Body of pancreas (tissue), 4 donors: ENCODE measurements around the gene TMEM117. TPM values are rescaled to one million over a fixed set of nuclear protein-coding genes. Genes with fewer than 3 reads are reported as not detected.

Experiments used
- ATAC-seq: fragments of 150-250 bp; one replicate; pipeline ENCODE4 v1.9.1; 2016
- DNase-seq, 4 donors: peaks; one replicate each; pipeline ENCODE4 v3.0.0-alpha.2; 2019
- H3K27ac ChIP-seq, 4 donors: fragments of 200-600 bp; sonication (generic); 1 replicate in 3 of 4; 2 replicates in 1 of 4; pipeline versions ENCODE4 v1.5.1 to v1.6.1; 2016 to 2019; ENCODE audit warnings: mild to moderate bottlenecking in 1 of 4, mixed read lengths in 1 of 4, moderate library complexity in 1 of 4
- H3K27me3 ChIP-seq, 2 donors: fragments of 200-600 bp; sonication (generic); one replicate each; pipeline ENCODE4 v1.6.0; 2016; ENCODE audit warnings: mild to moderate bottlenecking in 1 of 2
- H3K36me3 ChIP-seq, 2 donors: fragments of 200-600 bp; sonication (generic); replicated peaks in 1 of 2; 2 replicates each; pipeline ENCODE4 v1.5.1; 2016; ENCODE audit warnings: low read depth in 2 of 2; ENCODE audit not compliant: insufficient read depth in 1 of 2
- H3K4me1 ChIP-seq: fragments of 200-600 bp; sonication (generic); one replicate; pipeline ENCODE4 v1.6.0; 2016
- H3K4me3 ChIP-seq, 2 donors: fragments of 200-600 bp; sonication (generic); 1 replicate in 1 of 2; 2 replicates in 1 of 2; pipeline ENCODE4 v1.5.1; 2016 to 2019
- H3K9me3 ChIP-seq, 3 donors: fragments of 200-600 bp; sonication (generic); 1 replicate in 2 of 3; 2 replicates in 1 of 3; pipeline ENCODE4 v1.5.1; 2016
- POLR2A ChIP-seq, 3 donors: fragments of 450-650 bp; IDR thresholded peaks; one replicate each; pipeline ENCODE4 v1.6.1; 2016; ENCODE audit warnings: antibody characterized with exemption in 3 of 3, mild to moderate bottlenecking in 2 of 3
- WGBS, 2 donors: methylation state at CpG; one replicate each; pipeline ENCODE4 v1.1.5; 2017; 5-methylcytosine and 5-hydroxymethylcytosine counted together
- intact Hi-C: fragments of 100-400 bp; cut with DNase I; formaldehyde crosslinking; loops from one replicate; pipeline ENCODE4 v1.15.1; 2023
- total RNA-seq, 2 donors: library from RNA; depleted of rRNA; stranded (reverse); fragments of >200 nt; gene quantifications; one replicate each; pipeline ENCODE4 v1.1.0, GENCODE V29; 2016
- TF ChIP-seq, protein P1 (sequence below), 7 experiments: fragments of 450-650 bp in 4 of 7; fragments of 200-600 bp in 3 of 7; sonication (generic) in 3 of 7; IDR thresholded peaks; one replicate each; pipeline ENCODE4 v1.5.1; 2016 to 2019; ENCODE audit warnings: antibody characterized with exemption in 7 of 7

The TMEM117 gene
- total RNA-seq, 2 donors from 2014 or later, result 19.2 to 23.4 TPM

DNA sequence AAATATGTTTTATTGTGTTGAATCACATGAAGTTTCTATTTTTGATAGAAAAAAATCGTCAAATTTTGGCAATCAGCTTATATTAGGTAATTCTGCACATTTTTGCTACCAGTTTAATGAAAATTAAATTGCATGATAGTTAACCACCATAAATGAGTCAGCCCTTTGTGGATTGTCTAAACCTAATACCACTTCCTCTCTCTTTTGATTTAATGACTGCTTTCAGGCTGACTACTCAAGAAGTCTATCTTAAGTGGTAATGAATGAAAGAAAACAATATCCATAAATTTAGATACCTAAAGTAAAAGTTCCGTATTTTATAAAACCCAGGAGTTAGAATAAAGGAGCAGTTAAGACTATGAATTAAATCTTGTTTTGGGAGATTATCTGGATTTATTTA lies 450.5 kb downstream of the TMEM117 start:
- no peak for TF ChIP-seq POLR2A (IDR thresholded peaks at IDR 0.05)
- TF ChIP-seq, protein P1, sequence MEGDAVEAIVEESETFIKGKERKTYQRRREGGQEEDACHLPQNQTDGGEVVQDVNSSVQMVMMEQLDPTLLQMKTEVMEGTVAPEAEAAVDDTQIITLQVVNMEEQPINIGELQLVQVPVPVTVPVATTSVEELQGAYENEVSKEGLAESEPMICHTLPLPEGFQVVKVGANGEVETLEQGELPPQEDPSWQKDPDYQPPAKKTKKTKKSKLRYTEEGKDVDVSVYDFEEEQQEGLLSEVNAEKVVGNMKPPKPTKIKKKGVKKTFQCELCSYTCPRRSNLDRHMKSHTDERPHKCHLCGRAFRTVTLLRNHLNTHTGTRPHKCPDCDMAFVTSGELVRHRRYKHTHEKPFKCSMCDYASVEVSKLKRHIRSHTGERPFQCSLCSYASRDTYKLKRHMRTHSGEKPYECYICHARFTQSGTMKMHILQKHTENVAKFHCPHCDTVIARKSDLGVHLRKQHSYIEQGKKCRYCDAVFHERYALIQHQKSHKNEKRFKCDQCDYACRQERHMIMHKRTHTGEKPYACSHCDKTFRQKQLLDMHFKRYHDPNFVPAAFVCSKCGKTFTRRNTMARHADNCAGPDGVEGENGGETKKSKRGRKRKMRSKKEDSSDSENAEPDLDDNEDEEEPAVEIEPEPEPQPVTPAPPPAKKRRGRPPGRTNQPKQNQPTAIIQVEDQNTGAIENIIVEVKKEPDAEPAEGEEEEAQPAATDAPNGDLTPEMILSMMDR (IDR thresholded peaks at IDR 0.05), result no peak
- 62 to 69% methylated on average over 2 of the region's 2 CpGs for WGBS, 2 donors
- DNase-seq (no peak), ATAC-seq (no peak)
- H3K4me1 ChIP-seq, result no peaks in the 10 kb centered on the region
- no peak overlapping the region for H3K4me3 ChIP-seq
- no peaks in the 10 kb centered on the region for H3K27me3 ChIP-seq
- peaks cover 0 to 7% (median 0%) of the 10 kb centered on the region in 3 donors for H3K9me3 ChIP-seq
- H3K36me3 ChIP-seq, result no peaks in the 10 kb centered on the region
- H3K27ac ChIP-seq, result no peak overlapping the region
- intact Hi-C loops, result no loop called here

DNA sequence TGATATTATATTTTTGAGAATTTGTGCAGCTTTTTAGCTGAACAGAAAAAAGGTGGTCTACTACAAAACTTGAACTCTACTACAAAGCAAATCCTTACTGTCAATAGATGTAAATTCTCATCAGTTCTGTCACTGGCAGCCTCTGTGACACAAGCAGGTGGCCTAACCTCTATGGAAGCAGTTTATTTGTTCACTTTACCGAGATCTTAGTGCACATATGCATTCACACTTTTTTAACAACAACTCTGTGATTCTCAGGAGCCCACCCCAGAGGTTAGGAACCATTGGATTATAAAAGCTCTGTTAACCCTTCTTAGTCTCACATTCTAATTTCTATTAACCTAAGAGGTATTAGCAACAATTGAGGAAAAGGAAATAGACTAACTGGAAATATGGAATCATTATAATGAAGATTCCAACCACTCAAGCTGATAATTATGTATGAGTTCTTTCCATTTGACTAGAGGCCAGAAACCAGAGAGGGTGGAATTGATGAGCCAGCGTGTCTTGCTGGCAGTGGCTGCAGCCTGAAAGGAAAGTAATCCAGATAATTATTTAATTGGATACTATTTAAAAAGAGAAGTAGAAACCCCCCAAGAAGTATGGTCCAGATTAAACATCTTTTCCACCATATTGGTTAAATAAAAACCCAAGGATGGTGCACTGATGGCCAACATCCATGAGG lies 451.1 kb downstream of the TMEM117 start:
- Histone ChIP-seq H3K4me3 (no peak overlapping the region), H3K27ac (no peak overlapping the region), H3K9me3 (peaks cover 0 to 7% (median 0%) of the 10 kb centered on the region in 3 donors), H3K4me1 (no peaks in the 10 kb centered on the region), H3K27me3 (no peaks in the 10 kb centered on the region), H3K36me3 (no peaks in the 10 kb centered on the region)
- intact Hi-C loops, result no loop called here
- ATAC-seq, result no peak
- TF ChIP-seq POLR2A (IDR thresholded peaks at IDR 0.05), result no peak
- TF ChIP-seq, protein P1 (IDR thresholded peaks at IDR 0.05), result no peak
- DNase-seq, result no peak
- 84 to 93% methylated on average over 2 of the region's 2 CpGs for WGBS, 2 donors

DNA sequence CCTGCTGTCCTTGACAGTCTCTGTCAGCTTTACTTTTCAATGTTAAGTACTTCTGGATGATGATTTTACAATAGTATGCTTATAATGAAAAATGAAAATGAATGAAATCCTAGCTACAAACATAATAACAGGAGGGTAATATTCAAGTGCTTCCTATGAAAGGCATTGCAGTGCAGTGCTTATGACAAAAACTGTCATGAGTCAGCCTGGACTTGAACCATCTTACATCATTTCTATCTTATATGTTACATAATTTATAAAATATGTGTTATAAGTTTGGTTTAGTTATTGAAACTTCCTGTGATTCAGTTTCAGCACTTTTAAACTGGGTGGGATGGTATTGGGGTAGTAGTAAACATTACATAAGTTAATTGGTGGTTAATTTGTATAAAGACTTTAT lies 451.7 kb downstream of the TMEM117 start:
- DNase-seq, result no peak
- Histone ChIP-seq H3K27ac (no peak overlapping the region), H3K27me3 (no peaks in the 10 kb centered on the region), H3K4me3 (no peak overlapping the region), H3K9me3 (peaks cover 0 to 7% (median 0%) of the 10 kb centered on the region in 3 donors), H3K4me1 (no peaks in the 10 kb centered on the region), H3K36me3 (no peaks in the 10 kb centered on the region)
- no peak for ATAC-seq
- intact Hi-C loops, result no loop called here
- TF ChIP-seq POLR2A (IDR thresholded peaks at IDR 0.05), result no peak
- TF ChIP-seq, protein P1 (IDR thresholded peaks at IDR 0.05), result no peak

DNA sequence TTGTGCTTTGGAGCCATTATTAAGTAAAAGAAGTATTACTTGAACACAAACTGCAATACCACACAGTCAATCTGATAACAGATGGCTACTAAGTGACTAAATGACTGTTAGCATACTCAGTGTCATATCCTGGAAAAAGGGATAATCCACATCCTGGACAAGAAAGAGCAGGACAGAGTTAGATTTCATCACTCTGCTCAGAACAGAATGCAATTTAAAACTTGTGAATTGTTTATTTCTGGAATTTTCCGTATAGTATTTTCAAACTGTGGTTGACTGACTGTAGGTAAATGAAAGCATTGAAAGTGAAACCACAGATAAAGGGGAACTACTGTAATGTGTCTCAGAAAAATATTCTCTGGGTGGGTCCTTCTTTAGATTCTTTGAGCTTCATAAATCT lies 458.8 kb downstream of the TMEM117 start:
- WGBS, 2 donors, result 76 to 97% methylated on average over 1 of the region's 1 CpG
- TF ChIP-seq POLR2A (IDR thresholded peaks at IDR 0.05), result no peak
- H3K4me1 ChIP-seq, result no peaks in the 10 kb centered on the region
- intact Hi-C loops, result no loop called here
- ATAC-seq, result no peak
- H3K36me3 ChIP-seq, result no peaks in the 10 kb centered on the region
- peaks cover 0 to 17% (median 0%) of the 10 kb centered on the region in 3 donors for H3K9me3 ChIP-seq
- no peak overlapping the region for H3K4me3 ChIP-seq
- H3K27ac ChIP-seq, result no peak overlapping the region
- no peaks in the 10 kb centered on the region for H3K27me3 ChIP-seq
- no peak for DNase-seq

DNA sequence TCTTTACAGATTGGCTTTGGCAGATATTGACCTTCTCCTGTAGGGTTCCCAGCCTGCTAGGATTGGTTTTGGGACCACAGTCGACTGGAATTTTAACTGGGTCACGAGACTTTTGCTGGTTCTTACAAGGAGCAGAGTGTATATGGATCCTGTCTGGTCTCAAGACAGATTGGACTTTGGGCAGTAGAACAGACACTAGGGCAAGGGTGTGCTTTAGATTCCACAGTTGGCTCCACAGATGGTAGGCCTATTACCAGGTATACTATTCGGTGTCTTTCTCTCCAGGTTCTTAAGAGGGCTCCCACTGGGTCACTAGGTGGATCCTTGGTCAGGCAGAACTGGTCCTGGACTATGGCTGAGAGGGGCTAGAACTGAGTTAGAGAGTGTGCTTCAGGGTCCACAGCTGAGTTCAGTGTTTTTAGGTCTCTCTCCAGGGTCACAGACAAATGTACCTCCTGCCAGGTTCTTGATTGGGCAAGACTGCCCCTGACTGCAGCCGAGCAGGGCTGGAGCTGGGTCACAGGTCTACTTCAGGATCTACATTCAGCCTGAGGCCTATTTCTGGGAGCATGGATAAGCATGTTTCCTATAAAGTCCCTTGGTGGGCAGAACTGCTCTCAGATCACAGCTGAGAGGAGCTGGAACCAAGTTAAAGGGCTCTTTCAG lies 460.2 kb downstream of the TMEM117 start:
- TF ChIP-seq, protein P1 (IDR thresholded peaks at IDR 0.05), result no peak
- no peak for TF ChIP-seq POLR2A (IDR thresholded peaks at IDR 0.05)
- no peak overlapping the region for H3K27ac ChIP-seq
- H3K4me1 ChIP-seq, result no peaks in the 10 kb centered on the region
- no peak for DNase-seq
- H3K36me3 ChIP-seq, result no peaks in the 10 kb centered on the region
- H3K9me3 ChIP-seq, result peaks cover 0 to 11% (median 0%) of the 10 kb centered on the region in 3 donors
- no peak for ATAC-seq
- intact Hi-C loops, result no loop called here
- WGBS, 2 donors, result 82 to 88% methylated on average over 3 to 4 of the region's 4 CpGs
- H3K27me3 ChIP-seq, result no peaks in the 10 kb centered on the region
- H3K4me3 ChIP-seq, result no peak overlapping the region
